ENCODE data around the gene C19orf53.

Gene C19orf53

GRCh38 chr19:13825489-13826441 is 51.5 kb downstream of the C19orf53 start:
- DNase-seq (ENCODE audit: low spot score), result no peak
- H3K27ac ChIP-seq, result peak overlapping the region in 1 of 2 donors; percentile 7
- TF ChIP-seq CTCF (IDR thresholded peaks at IDR 0.05), result no peak
- H3K4me3 ChIP-seq, result no peak overlapping the region

GRCh38 chr19:13826652-13827235 is 52.5 kb downstream of the C19orf53 start:
- Histone ChIP-seq H3K4me3 (no peak overlapping the region), H3K27ac (no peak overlapping the region)
- no peak for DNase-seq (ENCODE audit: low spot score)
- TF ChIP-seq CTCF (IDR thresholded peaks at IDR 0.05), result no peak

- DNase-seq (ENCODE audit: low spot score), result no peak
- Histone ChIP-seq H3K4me3 (no peak overlapping the region), H3K27ac (no peak overlapping the region)
- no peak for TF ChIP-seq CTCF (IDR thresholded peaks at IDR 0.05)
Measured at GRCh38 chr19:13827656-13828055, 53.4 kb downstream of the C19orf53 start.

All from coronary artery (tissue), 2 donors.